LNCaP clone FGC (cell line): Measurements from ENCODE around the gene RRN3.
"Not testable (repeated sequence)": the region's sequence is repeated elsewhere in the genome, so short reads cannot be mapped to it uniquely, and the experiment has no call there.

ENCODE experiments used
- DNase-seq: peaks from one replicate; pipeline ENCODE4 v3.0.0-alpha.2; 2011; ENCODE audit warnings: low read depth
- H3K4me3 ChIP-seq: 2 replicates; pipeline ENCODE4 v1.5.1; 2011; ENCODE audit warnings: mild to moderate bottlenecking, low read depth, low read length, control low read depth
- CTCF ChIP-seq: IDR thresholded peaks from 2 replicates; pipeline ENCODE4 v1.5.1; 2012; ENCODE audit warnings: mild to moderate bottlenecking; ENCODE audit not compliant: control insufficient read depth, insufficient read depth; ENCODE audit errors: extremely low read depth

The RRN3 gene

GRCh38 chr16:15022194-15022593 is 71.9 kb downstream of the RRN3 start:
- DNase-seq, H3K4me3 ChIP-seq: not testable (repeated sequence)
- TF ChIP-seq CTCF, result peak; percentile 69

- not testable (repeated sequence) for H3K4me3 ChIP-seq, DNase-seq
These were observed 72.6 kb downstream of the RRN3 start for GRCh38 chr16:15021429-15021828.

GRCh38 chr16:15016951-15017580 is 77.0 kb downstream of the RRN3 start:
- DNase-seq, H3K4me3 ChIP-seq: not testable (repeated sequence)

GRCh38 chr16:15016354-15016753 is 77.7 kb downstream of the RRN3 start:
- DNase-seq, H3K4me3 ChIP-seq: not testable (repeated sequence)

GRCh38 chr16:15015671-15016070 is 78.4 kb downstream of the RRN3 start:
- not testable (repeated sequence) for H3K4me3 ChIP-seq, DNase-seq

GRCh38 chr16:15012941-15013340 is 81.1 kb downstream of the RRN3 start:
- not testable (repeated sequence) for DNase-seq, H3K4me3 ChIP-seq
